NCI-H82 (cell line): ENCODE results near the gene ADAP1.

Experiments
- DNase-seq: peaks from one replicate; lab custom pipeline; 2025; lab: John Stamatoyannopoulos, UW

Gene ADAP1

DNA sequence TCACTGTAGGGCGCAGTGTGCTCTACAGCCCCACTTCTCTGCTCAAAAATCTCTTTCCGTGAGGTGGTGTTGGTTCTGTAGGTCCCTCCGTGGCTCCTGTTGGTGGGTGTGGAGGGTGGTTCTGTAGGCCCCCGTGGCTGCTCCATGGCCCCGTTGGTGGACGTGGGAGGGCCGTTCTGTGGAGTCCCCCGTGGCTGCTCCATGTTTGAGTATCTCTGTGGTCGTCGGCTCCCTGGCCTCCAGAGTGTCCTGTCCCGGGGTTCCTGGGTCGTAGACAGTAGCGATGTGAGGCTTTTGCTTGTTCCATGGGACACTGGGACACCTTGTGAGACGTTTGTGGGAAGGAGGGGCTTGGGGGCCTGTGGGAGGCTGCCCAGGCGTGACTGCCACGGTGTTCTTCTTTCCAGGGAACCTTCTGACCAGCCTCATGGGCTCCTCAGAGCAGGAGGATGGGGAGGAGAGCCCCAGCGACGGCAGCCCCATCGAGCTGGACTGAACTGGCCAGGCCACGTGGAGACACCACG, 59.5 kb downstream of the ADAP1 start:
- no peak for DNase-seq

GRCh38 chr7:894164-894867, 60.2 kb downstream of the ADAP1 start:
- no peak for DNase-seq

DNA sequence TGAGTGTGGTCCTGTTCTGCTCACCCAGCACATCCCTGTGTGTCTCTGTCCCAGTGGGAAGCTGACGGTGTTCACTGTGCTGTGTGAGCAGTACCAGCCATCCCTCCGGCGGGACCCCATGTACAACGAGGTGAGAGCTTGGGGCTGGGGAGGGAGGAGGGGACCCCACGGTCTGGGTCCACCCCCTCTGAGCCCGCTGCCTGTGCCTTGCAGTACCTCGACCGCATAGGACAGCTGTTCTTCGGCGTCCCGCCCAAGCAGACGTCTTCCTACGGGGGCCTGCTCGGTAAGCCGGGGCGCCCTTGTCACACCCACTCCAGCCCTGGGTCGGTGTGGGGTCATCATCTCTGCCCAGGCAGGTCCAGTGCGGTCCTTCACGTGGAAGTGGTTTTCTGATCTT, 60.8 kb downstream of the ADAP1 start:
- no peak for DNase-seq

GRCh38 chr7:892648-893593, 61.6 kb downstream of the ADAP1 start:
- DNase-seq: no peak

GRCh38 chr7:891805-892204, 62.7 kb downstream of the ADAP1 start:
- no peak for DNase-seq

- DNase-seq: no peak
Measured at GRCh38 chr7:891291-891690, 63.2 kb downstream of the ADAP1 start.

GRCh38 chr7:890868-891267, 63.6 kb downstream of the ADAP1 start:
- DNase-seq: no peak

GRCh38 chr7:889391-889790, 65.1 kb downstream of the ADAP1 start:
- DNase-seq: no peak

- no peak for DNase-seq
Measured at GRCh38 chr7:889025-889390, 65.5 kb downstream of the ADAP1 start.

- no peak for DNase-seq
Measured at GRCh38 chr7:888081-889024, 66.1 kb downstream of the ADAP1 start.

DNA sequence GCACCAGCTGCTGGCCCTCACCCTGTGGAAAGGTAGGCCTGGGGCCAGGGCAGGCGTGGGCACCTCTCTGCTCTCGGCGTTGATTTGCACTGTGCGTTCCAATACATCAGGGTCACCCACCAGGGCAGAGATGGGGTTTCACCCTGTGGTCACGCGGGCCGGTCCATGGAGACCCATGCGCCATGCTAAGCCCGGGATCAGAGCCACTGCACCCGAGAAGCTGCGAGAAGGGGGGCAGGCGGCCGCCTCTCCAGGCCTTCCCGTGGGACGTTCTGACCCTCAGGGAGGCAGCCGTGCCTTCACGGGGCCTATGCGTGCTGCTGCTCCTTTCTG, 67.0 kb downstream of the ADAP1 start:
- no peak for DNase-seq

DNA sequence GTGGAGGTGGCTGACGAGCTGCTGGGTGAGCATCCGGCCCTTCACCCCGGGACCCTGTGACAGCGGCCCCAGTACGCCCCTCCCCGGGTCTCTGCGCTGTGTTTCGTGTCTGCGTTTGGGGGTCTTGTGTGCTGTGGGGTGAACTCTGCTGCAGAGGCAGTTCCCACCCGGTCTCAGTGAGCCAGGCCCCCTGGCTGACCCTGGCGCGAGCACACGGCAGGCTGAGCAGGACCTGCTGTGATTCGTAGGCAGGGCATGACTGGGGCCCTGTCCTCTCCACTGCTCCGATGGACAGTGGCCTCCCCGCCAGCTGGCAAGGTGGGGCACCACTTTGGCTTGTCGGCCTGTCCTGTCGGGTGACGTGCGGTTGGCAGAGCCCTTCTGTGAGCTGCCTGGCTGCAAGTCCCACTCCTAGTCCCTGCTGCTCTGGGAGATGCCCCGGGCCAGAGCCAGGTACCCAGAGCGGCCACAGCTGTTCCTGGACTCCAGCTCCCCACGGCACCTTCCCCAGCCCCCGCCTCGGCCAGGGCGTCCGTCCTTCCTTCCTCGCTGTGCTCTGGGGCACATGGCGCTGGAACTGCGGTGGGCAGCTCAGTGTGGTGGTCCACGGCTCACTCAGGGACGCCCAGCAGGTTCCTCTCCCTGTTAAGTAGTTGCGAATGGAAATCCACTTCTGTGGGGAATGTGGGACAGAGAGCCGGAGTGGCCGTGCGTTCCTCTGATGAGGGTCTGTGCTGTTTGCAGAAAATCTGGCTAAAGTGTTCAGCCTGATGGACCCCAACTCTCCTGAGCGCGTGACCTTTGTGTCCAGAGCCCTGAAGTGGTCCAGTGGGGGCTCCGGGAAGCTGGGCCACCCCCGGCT, 67.6 kb downstream of the ADAP1 start:
- DNase-seq: no peak

DNA sequence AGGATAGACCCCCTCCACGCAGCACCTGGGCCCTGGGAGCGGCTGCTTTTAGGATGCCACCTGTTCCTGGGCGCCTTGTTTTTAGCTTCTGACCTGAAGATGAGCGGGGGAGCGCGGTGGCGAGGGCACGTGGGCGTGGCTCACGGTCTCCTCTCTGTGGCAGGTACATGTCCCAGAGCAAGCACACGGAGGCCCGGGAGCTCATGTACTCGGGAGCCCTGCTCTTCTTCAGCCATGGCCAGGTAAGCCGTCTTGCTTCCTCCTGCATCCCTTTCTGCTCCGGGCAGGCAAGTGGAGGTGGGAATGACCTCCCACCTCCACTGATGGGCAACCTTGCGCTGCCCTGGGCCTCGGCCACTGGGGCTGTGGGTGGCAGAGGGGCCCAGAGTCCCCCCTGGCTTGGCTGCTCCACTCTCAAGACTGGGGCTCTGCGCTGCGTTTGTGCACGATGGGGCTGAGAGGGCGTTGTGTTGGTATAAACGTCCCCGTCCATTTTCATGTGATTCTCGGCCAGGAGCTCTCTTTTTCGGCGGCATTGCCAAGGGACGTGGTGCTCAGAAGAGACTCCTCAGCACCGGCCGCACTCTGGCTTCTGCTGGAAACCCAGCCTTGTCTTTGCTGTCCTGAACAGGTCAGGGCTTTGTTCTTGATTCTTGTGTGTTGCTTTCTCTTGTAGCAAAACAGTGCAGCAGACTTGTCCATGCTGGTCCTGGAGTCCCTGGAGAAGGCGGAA, 68.4 kb downstream of the ADAP1 start:
- no peak for DNase-seq

- DNase-seq: no peak
Measured at GRCh38 chr7:885261-885892, 69.1 kb downstream of the ADAP1 start.

- no peak for DNase-seq
Measured at GRCh38 chr7:884191-885003, 70.1 kb downstream of the ADAP1 start.

DNA sequence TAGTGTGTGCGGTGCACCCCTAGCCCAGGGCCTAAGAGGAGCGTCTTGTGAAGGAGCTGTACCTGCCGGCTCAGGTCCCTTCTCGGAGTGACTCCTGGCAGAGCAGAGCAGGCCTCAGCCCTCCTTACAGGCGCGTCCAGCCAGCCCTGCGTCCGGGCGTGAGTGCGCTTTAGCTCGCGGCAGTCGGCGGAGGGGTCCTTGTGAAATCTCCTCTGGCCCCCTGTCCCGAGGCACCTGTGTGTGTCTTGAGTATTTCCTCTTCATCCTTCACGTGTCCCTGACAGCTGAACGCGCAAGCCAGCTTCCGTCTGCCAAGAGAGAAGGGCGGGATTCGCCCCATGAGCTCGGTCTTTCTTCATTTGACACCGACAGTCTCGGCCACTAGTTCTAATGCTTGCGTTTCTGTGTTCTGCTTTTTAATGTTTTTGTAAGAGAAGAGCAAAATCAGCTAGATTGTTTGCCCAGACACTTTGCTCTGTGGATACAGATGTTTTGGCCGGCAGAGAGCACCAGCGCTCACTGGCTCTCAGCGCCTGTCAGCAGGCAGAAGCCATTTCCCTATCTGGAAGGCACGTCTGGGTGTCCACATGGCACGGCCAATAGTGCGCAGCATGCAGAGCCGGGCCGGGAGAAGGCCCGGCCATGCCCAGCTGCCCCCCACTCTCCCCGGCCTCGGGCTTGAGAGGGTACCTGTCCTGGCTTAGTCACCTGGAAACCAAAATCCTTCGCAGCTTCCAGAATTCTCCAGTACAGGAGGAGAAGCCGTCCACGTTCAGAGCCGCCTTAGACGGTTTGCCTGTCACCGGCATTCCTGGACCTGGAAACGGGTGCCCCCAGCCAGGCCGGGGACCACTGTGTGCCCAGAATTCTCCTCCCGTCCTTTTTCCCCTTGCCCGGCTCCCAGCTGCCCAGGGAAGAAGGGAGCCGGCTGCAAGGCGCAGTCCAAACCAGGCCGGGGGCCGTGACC, 71.1 kb downstream of the ADAP1 start:
- no peak for DNase-seq

DNA sequence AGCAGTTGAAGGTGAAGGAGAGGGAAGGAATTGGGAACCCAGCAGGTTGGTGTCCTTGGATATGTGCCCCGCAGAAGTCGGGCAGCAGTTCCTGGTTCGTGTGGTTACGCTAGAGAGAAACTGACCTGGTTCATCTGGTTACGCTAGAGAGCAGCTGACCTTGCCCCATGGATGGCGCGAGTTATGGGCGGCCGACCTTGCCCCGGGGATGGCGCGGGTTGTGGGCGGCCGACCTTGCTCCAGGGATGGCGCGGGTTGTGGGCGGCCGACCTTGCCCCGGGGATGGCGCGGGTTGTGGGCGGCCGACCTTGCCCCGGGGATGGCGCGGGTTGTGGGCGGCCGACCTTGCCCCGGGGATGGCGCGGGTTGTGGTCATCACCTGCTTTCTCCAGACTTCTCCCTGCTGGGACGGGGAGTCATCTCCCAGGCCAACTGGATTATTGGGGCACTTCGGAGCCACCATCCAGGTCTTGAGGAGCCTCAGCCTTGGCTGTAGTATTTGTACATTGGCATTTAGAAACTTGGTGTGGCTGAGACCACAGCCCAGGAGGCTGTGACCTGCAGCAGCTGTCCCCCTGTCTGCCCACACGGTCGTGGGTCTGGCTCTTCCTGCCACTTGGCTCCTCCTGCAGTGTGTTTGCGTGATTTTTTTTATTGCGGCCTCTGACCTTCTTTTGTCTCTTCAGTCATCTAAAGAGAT, 72.0 kb downstream of the ADAP1 start:
- no peak for DNase-seq
